Right lung (tissue), 5 donors: ENCODE results near the gene TPST1. TPM values are rescaled to one million over a fixed set of nuclear protein-coding genes. Genes with fewer than 3 reads are reported as not detected.
A peak's percentile ranks its signal among the peaks of the same experiment; 100 is the strongest.
"Not testable (repeated sequence)": the region's sequence is repeated elsewhere in the genome, so short reads cannot be mapped to it uniquely, and the experiment has no call there.

Source experiments
- DNase-seq, 2 donors: peaks; one replicate each; pipeline ENCODE4 v3.0.0-alpha.2; 2013
- polyA plus RNA-seq, 5 donors: library from polyadenylated mRNA; unstranded; fragments of 120-200 nt; gene quantifications; one replicate each; pipeline versions ENCODE4 v1.2.1 to v1.2.3, GENCODE V29; 2013; ENCODE audit warnings: inconsistent platforms in 1 of 5, low replicate concordance in 1 of 5; ENCODE audit not compliant: insufficient read length in 5 of 5, insufficient read depth in 1 of 5

The TPST1 gene
- polyA plus RNA-seq, 5 donors = 41.3 to 67.7 (median 54.3) TPM

DNA sequence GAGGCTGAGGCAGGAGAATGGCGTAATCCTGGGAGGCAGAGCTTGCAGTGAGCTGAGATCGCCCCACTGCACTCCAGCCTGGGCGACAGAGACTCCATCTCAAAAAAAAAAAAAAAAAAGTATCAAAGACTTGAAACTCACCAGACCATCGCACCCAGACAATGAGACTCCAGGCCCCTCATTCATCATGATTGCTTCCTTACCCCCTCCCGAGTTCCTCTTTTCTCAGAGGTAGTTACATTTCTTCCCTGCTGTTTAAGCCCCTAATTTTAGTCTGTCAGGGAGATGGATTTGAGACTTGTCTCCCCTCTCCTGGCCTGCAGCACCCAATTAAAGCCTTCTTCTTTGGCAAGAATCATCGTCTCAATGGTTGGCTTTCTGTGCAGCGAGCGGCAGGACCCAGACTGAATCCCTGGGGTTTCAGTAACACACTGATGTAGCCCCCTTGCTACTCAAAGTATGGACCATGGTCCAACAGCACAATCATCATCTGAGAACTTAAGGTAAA, 19.4 kb upstream of the TPST1 start:
- no peak for DNase-seq

GRCh38 chr7:66186991-66187390, 18.1 kb upstream of the TPST1 start:
- DNase-seq = no peak

- DNase-seq = peak in 1 of 2 donors; percentile 56
Observed at GRCh38 chr7:66187905-66188304, 17.2 kb upstream of the TPST1 start.

DNA sequence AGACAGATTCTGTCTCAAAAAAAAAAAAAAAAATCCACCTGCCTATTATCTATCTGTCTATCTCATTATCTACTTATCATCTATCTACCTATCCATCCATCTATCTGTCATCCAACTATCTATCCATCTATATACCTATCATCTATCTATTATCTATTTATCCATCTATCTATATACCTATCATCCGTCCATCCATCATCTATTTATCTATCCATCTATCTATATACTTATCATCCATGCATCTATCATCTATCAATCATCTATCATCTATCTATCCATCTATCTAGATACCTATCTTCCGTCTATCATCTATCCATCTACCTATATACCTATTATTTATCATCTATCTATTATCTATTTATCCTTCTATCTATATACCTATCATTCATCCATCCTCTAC, 16.5 kb upstream of the TPST1 start:
- DNase-seq = no peak

GRCh38 chr7:66189695-66190503, 15.2 kb upstream of the TPST1 start:
- DNase-seq = no peak

- no peak for DNase-seq
Observed at GRCh38 chr7:66190504-66190857, 14.7 kb upstream of the TPST1 start.

- DNase-seq = no peak
Observed at GRCh38 chr7:66193146-66193725, 11.9 kb upstream of the TPST1 start.

GRCh38 chr7:66198469-66198868, 6.7 kb upstream of the TPST1 start:
- DNase-seq = no peak

DNA sequence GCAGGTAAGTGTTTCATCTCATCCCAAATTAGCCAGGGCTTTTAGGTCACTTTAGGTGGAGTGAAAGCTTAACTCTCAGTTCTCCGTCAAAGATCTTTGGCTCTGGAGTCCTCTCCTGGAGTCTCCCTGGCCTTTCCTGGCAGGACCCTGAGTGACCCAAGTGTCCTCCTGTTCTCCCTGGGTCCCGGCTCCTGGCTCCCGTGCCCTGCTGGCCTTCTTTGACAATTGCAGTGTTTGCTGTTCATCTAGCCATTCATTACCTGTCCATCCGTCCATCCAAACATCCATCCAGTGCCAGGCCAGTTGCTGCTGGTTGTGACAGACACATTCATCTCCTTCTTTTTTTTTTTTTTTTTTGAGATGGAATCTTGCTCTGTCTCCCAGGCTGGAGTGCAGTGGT, 6.2 kb upstream of the TPST1 start:
- no peak for DNase-seq

DNA sequence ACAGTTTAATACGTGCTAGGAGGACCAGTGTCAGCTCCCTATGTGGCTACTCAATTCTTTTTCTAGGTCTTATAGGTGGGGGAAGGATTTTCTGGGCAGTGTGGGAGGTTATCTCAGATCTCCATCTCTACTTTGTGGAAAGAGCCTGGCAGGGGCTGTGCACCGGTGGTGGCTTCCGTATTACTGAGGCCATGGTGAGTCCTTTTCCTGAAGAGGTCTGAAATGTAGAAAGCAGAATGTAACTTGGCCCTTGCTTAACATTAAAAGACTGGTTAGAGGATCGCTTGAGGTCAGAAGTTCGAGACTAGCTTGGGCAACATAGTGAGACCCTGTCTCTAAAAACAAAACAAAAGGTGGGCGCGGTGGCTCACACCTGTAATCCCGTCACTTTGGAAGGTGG, 2.7 kb upstream of the TPST1 start:
- no peak for DNase-seq

- no peak for DNase-seq
Observed at GRCh38 chr7:66205741-66206090, 582 bp downstream of the TPST1 start.

DNA sequence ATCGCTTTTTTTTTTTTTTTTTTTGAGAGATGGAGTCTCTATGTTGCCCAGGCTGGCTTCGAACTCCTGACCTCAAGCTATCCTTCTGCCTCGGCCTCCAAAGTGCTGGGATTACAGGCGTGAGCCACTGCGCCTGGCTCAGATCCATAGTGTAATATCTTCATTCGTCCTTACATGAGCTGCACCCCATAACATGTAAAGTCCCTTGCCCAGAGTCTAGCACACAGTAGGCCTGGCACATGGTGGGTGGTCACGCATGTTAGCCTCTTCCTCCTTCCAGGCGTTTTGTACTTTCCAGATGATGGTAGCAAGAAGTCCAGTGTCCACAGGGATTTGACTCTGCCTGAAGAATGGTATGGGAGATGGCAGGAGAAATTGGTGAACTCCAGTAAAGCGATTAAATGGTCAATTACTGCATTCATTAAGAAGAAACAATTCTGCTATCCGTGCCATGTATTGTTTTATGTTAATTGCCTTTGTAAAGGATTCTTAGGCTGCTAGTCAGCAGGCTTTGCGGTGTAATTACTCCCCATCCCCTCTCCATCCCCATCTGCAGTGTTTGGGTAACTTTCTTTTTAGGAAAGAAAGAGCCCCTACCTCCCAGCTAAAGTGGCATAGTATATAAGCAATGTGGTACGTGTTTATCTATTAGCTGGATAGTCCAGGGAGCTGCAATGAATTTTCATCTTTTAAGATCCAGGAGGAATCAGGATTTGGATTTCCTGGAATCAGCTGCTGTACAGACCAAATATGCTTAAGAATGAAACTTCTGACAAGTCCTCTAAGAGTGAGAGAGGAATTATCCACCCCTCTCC, 1.2 kb downstream of the TPST1 start:
- DNase-seq = no peak

DNA sequence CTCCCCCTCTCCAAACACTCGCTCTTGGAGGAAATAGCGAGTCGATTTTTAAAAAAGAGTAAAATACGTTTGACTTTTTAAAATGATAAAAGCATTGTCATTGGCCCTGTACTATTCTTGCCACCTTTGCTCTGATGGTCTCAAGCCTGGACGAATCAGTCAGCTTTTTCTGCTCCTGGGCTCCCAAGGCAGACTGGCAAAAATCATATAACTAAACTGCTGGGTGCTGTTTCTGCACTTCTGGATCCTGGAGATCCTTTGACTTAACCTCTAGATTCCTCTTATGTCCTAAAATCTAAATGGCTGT, 1.8 kb downstream of the TPST1 start:
- DNase-seq = no peak

DNA sequence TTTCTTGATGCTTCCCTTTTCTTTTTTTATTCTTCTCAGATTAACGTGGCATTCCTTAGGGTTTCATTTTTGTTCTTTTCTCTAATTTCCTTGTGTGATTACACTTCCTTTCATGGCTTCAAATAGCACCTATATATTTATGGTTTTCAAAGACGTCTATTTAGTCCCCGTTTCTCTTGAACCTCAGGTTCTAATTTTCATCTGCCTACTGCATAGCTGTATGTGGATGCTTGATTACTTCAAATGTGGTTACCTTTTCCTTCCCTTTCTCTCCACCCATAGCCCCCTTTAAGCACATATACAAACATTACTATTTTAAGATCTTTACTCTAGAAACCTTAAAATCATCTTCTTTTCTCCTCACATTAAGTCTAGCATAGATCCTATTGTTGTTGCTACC, 2.4 kb downstream of the TPST1 start:
- DNase-seq = no peak

DNA sequence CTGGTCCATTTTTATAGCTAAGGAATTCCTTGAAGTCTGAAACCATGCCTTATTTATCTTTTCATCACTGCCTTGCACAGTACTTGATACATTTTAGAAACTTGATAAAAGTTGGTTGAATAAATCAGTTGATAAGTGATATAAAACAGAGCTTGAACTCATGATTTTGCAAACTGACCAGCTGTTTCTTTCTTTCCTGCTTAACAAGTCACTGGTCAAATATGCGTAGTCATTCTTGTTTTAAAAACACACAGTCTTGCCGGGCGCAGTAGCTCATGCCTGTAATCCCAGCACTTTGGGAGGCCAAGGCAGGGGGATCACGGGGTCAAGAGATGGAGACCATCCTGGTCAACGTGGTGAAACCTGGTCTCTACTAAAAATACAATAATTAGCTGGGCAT, 6.3 kb downstream of the TPST1 start:
- no peak for DNase-seq

- DNase-seq = no peak
Observed at GRCh38 chr7:66213637-66214036, 8.5 kb downstream of the TPST1 start.

DNA sequence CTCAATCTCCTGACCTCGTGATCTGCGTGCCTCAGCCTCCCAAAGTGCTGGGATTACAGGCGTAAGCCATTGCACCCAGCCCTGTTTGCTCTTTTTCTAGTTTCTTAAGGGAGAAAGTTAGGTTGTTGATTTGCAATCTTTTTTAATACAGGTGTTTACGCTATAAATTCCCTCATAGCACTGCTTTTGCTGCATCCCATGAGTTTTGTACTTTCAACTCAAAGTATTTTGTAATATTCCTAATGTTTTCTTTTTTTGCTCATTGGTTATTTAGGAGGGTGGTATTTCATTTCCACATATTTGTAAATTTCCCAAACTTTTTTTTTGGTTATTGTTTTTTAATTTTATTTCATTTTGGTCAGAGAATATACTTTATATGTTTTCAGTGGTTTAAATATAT, 11.6 kb downstream of the TPST1 start:
- no peak for DNase-seq

- no peak for DNase-seq
Observed at GRCh38 chr7:66219805-66220204, 14.7 kb downstream of the TPST1 start.

- DNase-seq = no peak
Observed at GRCh38 chr7:66221442-66221841, 16.3 kb downstream of the TPST1 start.

DNA sequence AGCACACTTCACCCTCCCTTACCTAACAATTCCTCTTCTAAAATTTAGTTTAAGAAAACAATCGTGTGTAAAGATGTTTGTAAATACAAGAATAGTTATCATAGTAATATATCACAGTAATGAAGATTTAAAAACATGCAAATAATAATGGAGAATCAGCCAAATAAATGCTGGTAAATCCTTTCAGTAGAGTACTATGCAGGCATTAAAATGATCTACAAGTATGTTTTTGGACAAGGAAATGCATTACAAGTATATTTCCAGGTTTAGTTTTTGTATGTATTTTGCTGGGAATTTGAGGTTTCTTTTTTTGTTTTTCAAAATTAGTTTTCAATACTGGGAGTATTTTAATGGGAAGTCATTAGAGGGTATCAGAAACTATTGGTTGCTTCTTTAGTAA, 22.7 kb downstream of the TPST1 start:
- no peak for DNase-seq

GRCh38 chr7:66231326-66232216, 26.4 kb downstream of the TPST1 start:
- not testable (repeated sequence) for DNase-seq

GRCh38 chr7:66233638-66234037, 28.5 kb downstream of the TPST1 start:
- DNase-seq = no peak
